A673 (cell line): ENCODE data around the gene BANP. TPM values are rescaled to one million over a fixed set of nuclear protein-coding genes. Genes with fewer than 3 reads are reported as not detected.

Experiments used
- BruUV-seq: library from RNA; stranded (reverse); fragments of 400-500 nt; replicated peaks from 2 replicates; lab custom pipeline; 2021; lab: Mats Ljungman, UMichigan
- CTCF ChIA-PET: fragments of 300-600 bp; sonication (Branson Sonifier 250); formaldehyde crosslinking; loops from one replicate; lab custom pipeline; 2022; ENCODE audit warnings: antibody characterized with exemption; lab: Charles Lee
- POLR2A ChIA-PET: fragments of 300-600 bp; sonication (Branson Sonifier 250); formaldehyde crosslinking; loops from one replicate; lab custom pipeline; 2022; ENCODE audit warnings: antibody characterized with exemption; ENCODE audit not compliant: low non-redundant PET; lab: Charles Lee
- DNase-seq: peaks from one replicate; pipeline ENCODE4 v3.0.0-alpha.2; 2015; ENCODE audit warnings: low spot score
- H3K27ac ChIP-seq: fragments of 200-600 bp; sonication (generic); 2 replicates; pipeline ENCODE4 v1.5.1; 2016; ENCODE audit warnings: mixed run types, low read depth, mild to moderate bottlenecking, mixed read lengths, antibody characterized with exemption, low read length; ENCODE audit not compliant: poor library complexity, severe bottlenecking
- H3K27me3 ChIP-seq: fragments of 200-600 bp; sonication (generic); replicated peaks from 2 replicates; pipeline ENCODE4 v1.6.1; 2017; ENCODE audit warnings: mixed run types, low read depth, mild to moderate bottlenecking, mixed read lengths, antibody characterized with exemption, low read length; ENCODE audit not compliant: insufficient read depth, poor library complexity
- H3K36me3 ChIP-seq: fragments of 200-600 bp; sonication (generic); 2 replicates; pipeline ENCODE4 v1.6.1; 2016; ENCODE audit warnings: mixed run types, mild to moderate bottlenecking, mixed read lengths, antibody characterized with exemption, low read length; ENCODE audit not compliant: insufficient read depth, poor library complexity, severe bottlenecking
- H3K4me1 ChIP-seq: fragments of 200-600 bp; sonication (generic); 2 replicates; pipeline ENCODE4 v1.6.1; 2017; ENCODE audit warnings: mixed run types, mild to moderate bottlenecking, mixed read lengths, antibody characterized with exemption, low read length; ENCODE audit not compliant: insufficient read depth, poor library complexity, severe bottlenecking
- H3K4me3 ChIP-seq: fragments of 200-600 bp; sonication (generic); 2 replicates; pipeline ENCODE4 v1.5.1; 2016; ENCODE audit warnings: low read depth, mixed run types, mild to moderate bottlenecking, mixed read lengths, low read length; ENCODE audit not compliant: poor library complexity, severe bottlenecking
- H3K9me3 ChIP-seq: fragments of 200-600 bp; sonication (generic); 2 replicates; pipeline ENCODE4 v1.6.1; 2016; ENCODE audit warnings: mixed run types, low read depth, mild to moderate bottlenecking, mixed read lengths, antibody characterized with exemption, low read length; ENCODE audit not compliant: poor library complexity, severe bottlenecking
- EZH2 ChIP-seq: fragments of 200-600 bp; sonication (generic); IDR thresholded peaks from 2 replicates; pipeline ENCODE4 v1.6.1; 2017; ENCODE audit warnings: borderline replicate concordance, low read depth, mild to moderate bottlenecking, mixed read lengths, antibody characterized with exemption, low read length; ENCODE audit not compliant: poor library complexity, severe bottlenecking
- intact Hi-C: fragments of 100-400 bp; cut with micrococcal nuclease; formaldehyde crosslinking; loops from one replicate; pipeline ENCODE4 v1.10.0; 2022; ENCODE audit not compliant: unreplicated experiment
- total RNA-seq: library from RNA; stranded (reverse); gene quantifications from 2 replicates; pipeline ENCODE4 v1.2.3, GENCODE V29; 2021
- TF ChIP-seq, protein P1 (sequence below): fragments of 300-800, 200-600 bp; sonication (generic); conservative IDR thresholded peaks from 2 replicates; pipeline ENCODE4 v1.5.1; 2017; ENCODE audit warnings: low read depth, mild to moderate bottlenecking, antibody characterized with exemption, low read length, moderate library complexity, mixed read lengths

The BANP gene
- total RNA-seq, 1 experiment from 2014 or later, result 44.3 TPM

DNA sequence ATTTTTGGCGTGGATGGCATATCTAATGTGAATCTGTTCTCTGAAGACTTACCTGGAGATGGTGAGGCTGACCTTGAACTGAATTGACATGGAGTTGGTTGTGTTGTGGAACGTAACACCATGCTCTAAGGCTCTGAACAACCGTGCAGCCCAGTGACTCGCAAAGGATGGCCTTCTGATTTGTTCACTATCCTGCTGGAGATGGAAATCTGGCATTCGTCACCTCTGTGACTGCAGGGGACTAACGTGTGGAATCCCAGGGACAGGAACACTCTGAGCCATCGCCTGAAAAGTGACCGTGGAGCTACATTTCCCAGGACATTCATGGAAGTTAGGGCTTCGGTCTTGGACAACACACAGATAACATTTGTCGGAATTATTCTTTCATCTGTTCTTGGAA lies 61.1 kb downstream of the BANP start:
- intact Hi-C loops, result no loop called here
- POLR2A ChIA-PET, result no interaction called here
- TF ChIP-seq EZH2, result no peak
- TF ChIP-seq, protein P1, sequence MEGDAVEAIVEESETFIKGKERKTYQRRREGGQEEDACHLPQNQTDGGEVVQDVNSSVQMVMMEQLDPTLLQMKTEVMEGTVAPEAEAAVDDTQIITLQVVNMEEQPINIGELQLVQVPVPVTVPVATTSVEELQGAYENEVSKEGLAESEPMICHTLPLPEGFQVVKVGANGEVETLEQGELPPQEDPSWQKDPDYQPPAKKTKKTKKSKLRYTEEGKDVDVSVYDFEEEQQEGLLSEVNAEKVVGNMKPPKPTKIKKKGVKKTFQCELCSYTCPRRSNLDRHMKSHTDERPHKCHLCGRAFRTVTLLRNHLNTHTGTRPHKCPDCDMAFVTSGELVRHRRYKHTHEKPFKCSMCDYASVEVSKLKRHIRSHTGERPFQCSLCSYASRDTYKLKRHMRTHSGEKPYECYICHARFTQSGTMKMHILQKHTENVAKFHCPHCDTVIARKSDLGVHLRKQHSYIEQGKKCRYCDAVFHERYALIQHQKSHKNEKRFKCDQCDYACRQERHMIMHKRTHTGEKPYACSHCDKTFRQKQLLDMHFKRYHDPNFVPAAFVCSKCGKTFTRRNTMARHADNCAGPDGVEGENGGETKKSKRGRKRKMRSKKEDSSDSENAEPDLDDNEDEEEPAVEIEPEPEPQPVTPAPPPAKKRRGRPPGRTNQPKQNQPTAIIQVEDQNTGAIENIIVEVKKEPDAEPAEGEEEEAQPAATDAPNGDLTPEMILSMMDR, result no peak

DNA sequence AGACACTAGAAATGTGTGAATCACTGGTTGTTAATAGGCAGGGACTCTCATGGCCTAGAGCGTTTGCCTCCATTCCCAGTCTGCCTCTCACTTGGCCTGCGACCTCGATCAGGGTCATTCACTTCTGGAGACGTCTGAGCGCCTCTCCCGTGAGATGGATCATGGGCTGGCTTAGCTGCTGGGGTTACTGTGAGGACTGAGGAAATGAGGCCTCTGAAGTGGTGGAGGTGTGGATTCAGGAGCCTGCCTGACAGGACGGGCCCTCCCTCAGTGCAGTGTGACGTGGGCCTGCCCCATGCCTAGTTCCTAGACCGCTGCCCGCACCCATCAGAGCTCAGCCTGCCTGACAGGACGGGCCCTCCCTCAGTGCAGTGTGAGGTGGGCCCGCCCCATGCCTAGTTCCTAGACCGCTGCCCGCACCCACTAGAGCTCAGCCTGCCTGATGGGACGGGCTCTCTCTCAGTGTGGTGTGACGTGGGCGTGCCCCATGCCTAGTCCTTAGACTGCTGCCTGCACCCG lies 61.9 kb downstream of the BANP start:
- ChIA-PET CTCF (no interaction called here), POLR2A (no interaction called here)
- Histone ChIP-seq H3K9me3 (no peaks in the 10 kb centered on the region), H3K4me3 (no peak overlapping the region), H3K27me3 (no peaks in the 10 kb centered on the region), H3K27ac (no peak overlapping the region), H3K4me1 (no peaks in the 10 kb centered on the region), H3K36me3 (no peaks in the 10 kb centered on the region)
- BruUV-seq, result no TSS peak
- intact Hi-C loops, result no loop called here
- TF ChIP-seq EZH2, result no peak
- TF ChIP-seq, protein P1, result no peak
- no peak for DNase-seq

More for the DNA sequence above, 61.1 kb downstream of the BANP start:
- CTCF ChIA-PET, result no interaction called here
- H3K4me3 ChIP-seq, result no peak overlapping the region
- no peak for DNase-seq
- H3K4me1 ChIP-seq, result no peaks in the 10 kb centered on the region
- no TSS peak for BruUV-seq
- no peaks in the 10 kb centered on the region for H3K27me3 ChIP-seq
- H3K27ac ChIP-seq, result no peak overlapping the region
- H3K9me3 ChIP-seq, result no peaks in the 10 kb centered on the region
- H3K36me3 ChIP-seq, result no peaks in the 10 kb centered on the region

DNA sequence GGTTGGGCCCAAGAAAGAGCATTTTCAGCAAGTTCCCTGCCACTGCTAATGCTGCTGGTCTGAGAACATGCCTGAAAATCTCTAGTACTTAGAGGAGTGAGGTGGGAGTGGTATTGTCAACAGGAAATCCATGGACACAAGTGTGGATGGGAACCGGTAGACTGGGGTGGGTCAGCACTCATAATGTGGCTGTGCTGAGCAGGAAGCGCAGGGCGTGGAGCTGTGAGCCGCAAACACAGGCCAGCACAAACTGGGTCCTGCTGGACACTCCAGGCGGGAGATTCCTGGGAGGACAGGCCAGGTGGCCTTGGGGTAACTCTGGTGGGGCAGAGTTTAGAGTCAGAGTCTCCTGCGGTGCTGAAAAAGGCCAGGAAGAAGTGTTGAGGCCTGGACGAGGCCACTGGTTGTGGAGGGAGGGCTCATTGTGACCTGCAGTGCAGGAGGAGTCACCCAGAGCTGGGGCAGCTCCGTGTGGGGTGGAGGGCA lies 62.6 kb downstream of the BANP start:
- Histone ChIP-seq H3K36me3 (no peaks in the 10 kb centered on the region), H3K9me3 (no peaks in the 10 kb centered on the region), H3K27me3 (no peaks in the 10 kb centered on the region), H3K27ac (no peak overlapping the region), H3K4me3 (no peak overlapping the region), H3K4me1 (no peaks in the 10 kb centered on the region)
- no peak for TF ChIP-seq EZH2
- TF ChIP-seq, protein P1, result no peak
- no TSS peak for BruUV-seq
- POLR2A ChIA-PET, result no interaction called here
- DNase-seq, result no peak
- intact Hi-C loops, result no loop called here
- CTCF ChIA-PET, result no interaction called here
